Measurements from ENCODE around the gene IGIP.

- TF ChIP-seq POLR2A (IDR thresholded peaks at IDR 0.05; ENCODE audit: low read depth, low read length): no peak
- no peak for TF ChIP-seq TAF1 (IDR thresholded peaks at IDR 0.05; ENCODE audit: low read depth, low read length)
- TF ChIP-seq POLR2AphosphoS5 (IDR thresholded peaks at IDR 0.05; ENCODE audit: low read depth, low read length): no peak
- no peak for TF ChIP-seq SPI1 (IDR thresholded peaks at IDR 0.05; ENCODE audit: low read depth, low read length)
- no peak for TF ChIP-seq PAX5 (IDR thresholded peaks at IDR 0.05; ENCODE audit: insufficient read depth, low read length, severe bottlenecking)
Measured at GRCh38 chr5:140083650-140084049, 42.1 kb upstream of the IGIP start.
